GM18909 (cell line): ENCODE measurements around the gene CLSTN2.

Experiments
- ATAC-seq: cut with Tn5 transposase; IDR thresholded peaks from one replicate; pipeline ENCODE4 v1.9.1; 2021; ENCODE audit warnings: mild to moderate bottlenecking; ENCODE audit not compliant: unreplicated experiment, poor library complexity

CLSTN2 gene

DNA sequence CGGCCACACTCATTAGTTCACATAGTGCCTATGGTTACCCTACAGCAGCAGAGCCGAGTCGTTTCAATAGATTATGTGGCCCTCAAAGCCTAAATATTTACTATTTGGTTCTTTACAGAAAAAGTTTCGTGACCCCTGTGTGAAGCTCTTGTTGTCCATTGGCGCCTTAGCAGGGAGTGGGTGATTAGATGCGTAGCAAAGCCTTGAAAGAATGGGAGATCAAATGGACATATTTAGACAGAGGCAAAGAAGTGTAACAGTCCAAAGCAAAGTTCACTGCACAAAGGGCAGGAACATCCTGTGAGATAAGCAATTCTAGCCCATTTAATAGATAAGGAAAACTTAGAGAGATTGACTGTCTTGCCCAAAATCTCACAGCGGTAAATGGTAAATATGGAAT lies 495.5 kb downstream of the CLSTN2 start:
- no peak for ATAC-seq

DNA sequence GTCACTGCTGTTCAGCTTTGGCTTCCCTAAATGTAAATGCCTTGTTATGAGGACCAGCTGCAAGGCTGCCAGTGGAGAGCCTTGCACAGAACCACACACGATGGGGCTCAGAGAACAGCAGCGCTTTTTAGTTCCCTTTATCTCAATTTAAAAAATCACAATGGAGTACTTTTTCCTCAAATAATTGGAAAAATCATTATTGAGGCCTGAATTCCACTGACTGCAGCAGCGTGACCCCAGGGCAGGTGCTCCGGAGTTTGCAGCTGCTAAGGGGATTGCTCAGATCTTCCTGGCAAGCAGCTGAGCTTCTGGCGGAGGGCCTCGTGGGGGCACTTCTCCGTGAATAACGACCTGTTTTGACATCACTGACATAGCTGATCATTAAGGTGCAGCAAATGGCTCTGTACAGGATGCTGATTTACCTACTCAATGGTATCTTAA lies 497.3 kb downstream of the CLSTN2 start:
- no peak for ATAC-seq

DNA sequence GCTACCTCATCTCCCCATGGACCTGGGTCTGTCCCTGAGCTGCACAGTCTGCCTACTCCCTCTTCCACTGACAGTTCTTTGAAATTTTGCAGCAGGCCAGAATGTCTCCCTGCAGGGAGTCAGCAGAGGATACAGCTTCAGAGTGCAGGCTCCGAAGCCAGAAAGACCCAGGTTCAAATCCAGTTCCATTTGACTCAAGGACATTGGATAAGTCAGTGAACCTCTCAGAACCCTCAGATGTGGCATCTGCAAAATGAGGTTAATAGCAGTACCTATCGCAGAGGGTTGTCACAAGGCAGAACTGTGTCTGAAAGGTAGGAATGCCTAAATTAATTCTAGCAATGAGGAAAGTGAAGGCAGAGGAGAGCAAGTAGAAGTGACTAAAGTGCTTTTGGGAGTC lies 498.4 kb downstream of the CLSTN2 start:
- ATAC-seq: no peak

DNA sequence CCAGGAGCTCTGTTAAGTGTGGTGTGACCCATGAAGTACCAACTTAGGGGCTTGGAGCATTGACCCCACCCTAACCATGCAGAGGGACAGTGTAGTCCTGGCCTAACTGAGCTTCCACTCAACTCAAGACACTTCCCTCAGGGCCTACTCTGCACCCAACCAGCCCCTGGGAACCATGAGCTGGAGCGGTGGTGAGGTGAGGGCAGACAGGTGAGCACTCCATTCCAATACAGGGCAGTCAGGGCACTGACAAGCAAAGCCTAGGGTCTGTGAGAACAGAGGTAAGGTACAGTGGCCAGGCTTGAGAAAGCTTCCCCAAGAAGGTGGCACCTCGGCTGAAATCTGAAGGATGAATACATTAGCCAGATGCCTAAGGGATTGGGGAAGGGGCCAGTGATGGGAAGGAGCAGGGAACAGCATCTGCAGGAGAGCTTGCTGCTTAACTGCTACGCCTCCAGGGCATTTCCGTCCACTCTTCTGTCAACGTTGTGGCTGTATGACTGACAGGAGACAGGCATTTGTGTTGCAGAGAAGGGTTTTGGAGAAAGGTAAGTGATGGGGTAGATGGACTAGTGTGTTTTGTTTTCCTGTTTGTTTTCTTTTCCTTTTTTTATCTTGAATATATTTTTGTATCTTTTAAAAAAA lies 499.4 kb downstream of the CLSTN2 start:
- no peak for ATAC-seq

DNA sequence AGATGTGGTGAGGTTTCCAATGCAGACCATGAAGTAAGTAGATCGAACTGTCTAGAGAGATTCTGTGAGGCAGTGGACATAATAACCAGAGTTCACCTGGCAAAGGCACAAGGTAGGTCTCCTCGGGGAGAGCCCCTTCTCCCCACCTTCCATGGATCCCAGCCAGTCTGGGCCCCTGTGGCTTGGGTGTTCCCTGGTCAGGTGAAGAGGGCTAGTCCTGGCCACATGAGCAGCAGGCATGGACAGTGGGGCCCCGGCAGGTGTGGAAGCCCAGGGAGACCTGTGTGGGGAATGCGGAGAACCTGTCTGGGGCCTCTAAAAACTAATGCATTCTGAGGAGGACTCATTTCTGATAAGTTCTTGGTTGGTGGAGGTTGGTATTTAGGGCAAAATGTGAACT lies 501.4 kb downstream of the CLSTN2 start:
- no peak for ATAC-seq

DNA sequence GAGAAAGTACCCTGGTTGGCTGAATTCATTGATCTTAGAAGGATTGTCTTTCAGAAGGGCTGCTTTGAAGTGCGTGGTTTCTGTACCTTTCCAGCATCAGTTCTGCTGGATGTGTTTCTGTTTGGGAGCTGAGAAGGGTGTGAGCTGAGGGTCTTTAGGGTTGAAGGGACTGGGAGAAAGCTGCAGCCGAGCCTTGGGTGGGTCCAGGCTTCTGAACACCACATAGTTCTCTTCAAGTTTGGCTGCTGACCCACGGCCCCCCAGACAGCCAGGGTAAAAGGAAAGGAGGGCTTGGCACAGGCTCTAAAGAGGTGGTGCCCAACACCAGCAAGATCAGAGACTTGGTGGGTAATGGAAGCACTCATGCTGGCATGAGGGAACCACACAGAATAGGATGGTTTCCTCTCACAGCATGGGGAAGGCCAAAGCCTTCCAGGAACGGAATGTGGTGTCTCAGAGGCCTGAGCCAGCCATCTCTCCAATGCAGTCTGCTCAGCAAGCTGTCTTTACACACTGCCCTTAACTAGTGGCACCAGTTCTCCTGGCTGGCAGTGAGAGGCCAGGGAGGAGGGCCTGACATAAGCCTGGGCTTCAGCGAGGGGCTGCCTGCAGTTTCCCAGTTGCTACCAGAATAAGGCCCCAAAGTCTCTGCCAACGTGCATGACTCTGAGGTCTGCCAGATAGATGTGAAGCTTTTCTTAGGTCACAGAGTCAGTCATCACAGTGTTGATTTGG lies 503.9 kb downstream of the CLSTN2 start:
- no peak for ATAC-seq

DNA sequence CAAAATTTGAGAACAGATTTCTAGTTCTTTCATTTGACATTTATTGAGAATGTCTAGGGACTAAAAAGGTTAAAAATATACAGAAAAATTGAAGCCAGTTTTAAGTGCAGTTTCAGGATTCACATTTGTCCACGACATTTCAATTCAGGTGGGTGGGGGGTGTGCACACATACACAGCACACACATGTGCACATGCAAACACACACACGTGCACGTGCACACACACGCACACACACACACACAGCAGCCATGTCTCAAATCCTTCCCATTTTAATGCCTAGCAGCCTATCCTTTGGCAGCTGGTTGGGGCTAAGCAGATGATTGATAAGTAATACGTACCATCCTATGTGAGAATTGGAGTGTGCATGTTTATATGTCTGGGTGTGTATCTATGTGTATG lies 504.5 kb downstream of the CLSTN2 start:
- no peak for ATAC-seq

DNA sequence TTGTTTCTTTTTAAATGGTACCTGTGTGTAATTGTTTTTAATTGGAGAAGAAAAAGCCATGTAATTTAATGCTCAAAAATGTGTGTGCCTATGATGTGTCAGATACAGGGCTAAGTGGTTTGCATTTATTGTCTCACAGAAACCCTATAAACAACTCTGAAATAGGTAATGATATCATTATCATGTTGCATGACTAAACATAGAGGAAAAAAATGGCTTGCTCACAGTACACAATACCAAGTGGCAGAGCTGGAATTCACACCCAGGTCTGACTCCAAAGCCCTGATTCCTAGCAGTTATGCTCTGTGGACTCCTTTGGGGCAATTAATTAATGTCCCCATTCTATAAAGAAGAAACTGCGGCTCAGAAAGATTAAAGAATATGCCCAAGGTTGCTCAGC lies 505.5 kb downstream of the CLSTN2 start:
- ATAC-seq: no peak

DNA sequence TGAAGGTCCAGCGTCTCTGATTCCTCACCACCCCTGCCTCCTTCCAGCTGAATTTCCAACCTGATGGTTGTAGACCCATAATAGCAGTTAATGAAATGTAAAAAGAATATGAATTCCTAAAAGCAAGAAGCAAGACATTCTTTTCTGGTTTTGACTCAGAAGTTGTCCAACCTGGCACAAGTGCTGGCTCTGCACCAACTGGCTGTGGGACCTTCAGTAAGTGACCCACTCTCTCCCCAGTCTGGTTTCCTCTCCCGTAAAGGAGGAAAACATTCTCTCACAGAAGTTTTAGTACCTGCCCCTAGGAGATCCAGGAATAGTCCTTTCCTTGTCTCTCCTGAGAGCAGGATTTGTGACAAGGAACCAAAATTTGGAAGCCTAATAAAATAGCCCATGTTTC lies 506.0 kb downstream of the CLSTN2 start:
- ATAC-seq: no peak

DNA sequence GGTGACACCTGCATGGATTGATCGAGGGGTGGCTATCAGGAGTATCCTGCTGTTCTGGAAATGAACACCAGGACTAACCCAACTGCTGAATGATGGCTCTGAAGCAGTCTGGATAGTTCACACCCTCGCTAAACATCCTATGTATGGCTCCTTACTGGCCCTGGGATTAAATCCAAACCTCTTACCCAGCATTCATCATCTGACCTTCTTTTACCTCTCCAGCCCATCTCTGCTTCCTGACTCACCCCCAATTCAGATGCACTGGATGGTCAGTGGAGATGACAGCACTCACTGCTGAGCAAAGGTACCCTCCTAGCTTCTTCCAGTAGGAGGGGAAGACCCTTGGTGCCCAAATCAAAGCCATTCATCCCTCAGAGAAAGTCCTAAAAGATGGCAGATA lies 507.6 kb downstream of the CLSTN2 start:
- no peak for ATAC-seq

DNA sequence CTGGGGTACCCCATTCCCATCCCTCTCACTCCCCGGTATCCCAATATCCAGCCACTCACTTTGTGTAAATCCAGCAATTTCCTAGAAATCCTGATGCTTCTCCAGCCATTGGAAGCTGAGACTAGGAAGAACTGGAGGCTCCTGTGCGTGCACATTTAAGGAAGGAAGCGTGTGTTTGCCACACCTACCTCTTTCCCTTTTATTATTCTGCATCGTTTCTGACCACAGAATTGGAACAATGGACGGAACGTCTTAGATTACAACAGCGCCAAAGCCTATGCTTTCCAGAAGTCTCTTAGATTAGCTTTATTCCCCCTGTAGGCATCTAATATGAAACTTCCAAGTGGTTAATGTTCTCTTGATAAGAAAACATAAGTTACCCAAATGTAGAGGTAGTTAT lies 508.1 kb downstream of the CLSTN2 start:
- ATAC-seq: no peak

DNA sequence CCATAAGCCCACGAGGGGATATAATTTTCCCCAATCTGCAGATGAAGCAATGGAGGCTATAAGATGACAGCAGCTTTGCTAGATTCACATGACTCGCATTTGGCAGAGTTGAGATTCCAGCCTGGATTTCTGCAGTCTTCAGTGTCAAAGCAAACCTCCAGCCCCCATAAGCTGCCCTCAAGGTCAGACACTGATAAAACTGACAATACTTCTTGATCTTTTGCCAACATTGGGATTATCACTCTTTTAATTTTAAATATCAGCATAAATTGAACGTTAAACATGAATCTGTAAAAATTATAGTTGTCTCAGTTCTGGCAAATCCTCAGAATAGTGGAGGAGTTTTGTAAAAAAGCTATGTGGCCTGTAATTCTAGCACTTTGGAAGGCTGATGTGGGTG lies 508.8 kb downstream of the CLSTN2 start:
- ATAC-seq: no peak

DNA sequence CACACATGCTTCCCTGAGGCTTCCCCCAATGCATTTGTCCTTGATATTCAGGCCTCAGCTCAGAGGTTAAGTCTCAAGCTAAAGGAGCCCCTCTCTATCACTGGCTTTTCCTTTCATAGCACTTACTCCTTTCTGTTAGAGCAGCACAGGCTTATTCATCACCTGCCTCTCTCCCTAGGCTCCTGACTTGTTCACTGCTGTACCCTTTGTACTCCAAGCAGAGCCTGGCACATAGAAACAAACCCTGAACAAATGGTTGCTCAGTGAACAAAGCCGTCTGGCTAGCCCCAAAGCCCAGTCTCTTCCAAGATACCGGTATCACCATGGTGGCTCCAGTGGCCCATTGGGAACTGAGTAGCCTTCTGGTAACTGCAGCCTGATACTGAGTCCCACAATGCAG lies 511.7 kb downstream of the CLSTN2 start:
- no peak for ATAC-seq

DNA sequence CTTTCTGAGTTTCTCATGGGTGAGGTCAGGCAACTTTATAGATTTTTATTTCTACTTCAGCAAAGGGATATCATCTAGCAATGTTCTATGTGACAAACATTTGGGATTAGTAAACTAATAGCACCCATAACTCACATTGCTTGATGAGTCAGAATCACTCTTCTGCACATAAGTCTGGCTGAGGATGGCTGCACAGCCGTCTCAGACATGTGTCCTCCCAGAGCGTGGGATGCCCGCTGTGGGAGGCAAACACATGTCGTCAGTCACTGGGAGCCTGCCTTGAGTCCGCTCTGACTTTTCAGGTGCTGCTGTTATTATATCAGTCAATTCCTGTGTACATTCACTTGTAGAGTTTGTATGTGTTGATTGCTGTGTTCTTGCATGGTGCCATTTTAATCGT lies 512.2 kb downstream of the CLSTN2 start:
- ATAC-seq: no peak

DNA sequence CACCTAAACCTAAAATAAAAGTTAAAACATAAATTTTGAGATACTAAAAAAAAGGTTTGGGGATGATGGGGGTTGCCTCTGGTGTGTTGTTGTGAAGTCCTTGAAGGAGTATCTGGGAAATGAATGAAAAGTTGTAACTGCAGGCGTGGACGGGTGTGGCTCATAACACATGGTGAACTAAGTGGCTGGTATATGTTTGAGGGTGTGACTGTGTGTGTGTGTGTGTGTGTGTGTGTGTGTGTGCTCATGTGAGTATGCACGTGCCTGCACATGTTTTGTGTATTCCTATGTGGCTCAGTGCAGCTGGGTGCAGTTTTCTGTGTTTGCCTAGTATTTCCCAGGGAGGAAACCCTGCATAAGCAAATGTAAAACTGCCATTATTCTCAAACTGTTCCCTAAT lies 513.0 kb downstream of the CLSTN2 start:
- ATAC-seq: no peak

DNA sequence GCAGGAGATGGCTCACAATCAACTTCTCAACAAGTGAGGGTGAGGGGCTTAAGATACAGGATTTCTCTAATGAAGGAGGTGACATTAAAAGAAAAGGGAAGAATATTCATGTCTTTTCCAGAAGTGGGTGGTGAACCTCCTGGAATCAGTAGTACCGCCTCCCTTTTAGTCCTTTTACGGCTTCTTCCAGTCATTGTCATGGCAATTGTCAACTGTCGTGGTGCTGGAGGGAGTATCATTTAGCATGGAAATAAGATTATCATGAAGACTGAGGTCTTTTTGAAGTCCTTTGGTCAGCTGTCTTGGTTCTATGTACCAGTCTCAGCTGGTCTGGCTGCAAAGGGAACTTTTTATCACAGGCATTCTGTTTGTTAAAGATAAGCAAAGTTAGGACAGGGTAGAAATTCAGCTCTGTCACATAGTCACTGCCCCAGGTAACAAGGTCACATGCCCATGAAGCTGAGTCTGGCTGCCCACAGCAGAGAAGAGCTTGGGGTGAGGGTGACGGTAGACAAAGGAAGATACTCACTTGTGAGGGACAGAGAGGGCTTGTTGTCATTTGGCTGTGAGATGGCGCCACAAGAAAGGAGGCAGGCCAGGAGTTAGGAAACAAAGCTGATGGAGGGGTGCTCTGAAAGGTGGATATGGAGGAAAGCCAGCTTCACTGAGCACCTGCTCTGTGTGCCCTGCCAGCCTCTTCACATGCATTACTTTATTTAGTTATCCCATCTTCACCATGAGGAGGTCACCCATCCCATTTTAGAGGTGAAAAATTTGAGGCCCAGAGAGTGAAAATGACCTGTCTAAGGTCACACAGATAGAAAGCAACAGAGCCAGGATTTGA lies 514.6 kb downstream of the CLSTN2 start:
- no peak for ATAC-seq

DNA sequence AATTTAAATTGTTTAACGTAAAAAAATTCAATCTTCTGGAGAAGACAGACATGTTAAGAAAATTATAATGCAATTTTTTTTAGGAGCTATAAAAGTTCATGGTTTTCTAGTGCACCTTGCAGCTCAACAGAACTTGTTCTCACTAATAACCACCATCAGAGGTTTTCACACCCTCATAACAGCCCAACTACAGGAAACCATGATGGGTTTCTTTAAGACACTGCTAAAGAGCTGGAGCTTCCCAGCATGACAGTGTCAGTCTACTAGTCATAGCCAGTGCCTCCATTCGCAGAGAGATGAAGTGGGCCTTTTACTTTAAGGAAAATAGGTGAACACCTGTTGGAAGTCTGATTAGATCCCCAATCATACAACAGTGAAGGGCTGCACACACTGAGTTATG lies 518.8 kb downstream of the CLSTN2 start:
- ATAC-seq: no peak

DNA sequence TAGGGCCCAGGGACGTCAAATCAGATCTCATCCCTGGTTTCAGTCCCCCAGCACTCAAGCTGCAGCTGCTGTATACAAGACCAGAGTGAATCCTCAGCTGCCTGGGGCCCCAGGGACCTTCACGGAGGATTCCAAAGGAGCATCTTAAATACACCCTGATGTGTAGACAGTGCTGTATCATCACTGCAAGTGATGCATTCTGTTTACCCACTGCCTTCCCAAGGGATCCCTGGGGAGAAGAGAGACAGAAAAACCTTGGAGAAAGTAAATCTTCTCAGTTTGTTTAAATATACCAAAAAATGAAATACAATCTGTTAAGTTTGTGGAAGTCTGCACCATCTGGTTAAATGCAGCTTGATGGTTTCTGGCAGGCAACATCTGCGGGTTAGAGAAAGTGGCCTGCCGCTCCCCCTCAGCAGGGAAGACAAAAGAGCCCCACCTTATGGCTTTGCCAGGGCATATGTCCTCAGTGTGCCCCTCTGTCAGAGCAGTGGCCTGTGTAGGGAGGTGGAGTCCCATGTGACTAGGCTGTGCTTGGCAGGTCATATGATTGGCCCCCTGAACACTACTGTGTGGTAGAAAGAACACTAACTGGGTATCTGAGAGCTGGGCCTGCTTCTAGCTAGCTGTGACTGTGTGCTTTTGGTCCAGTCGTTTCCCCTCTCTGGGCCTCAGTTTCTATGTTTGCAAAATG lies 520.7 kb downstream of the CLSTN2 start:
- no peak for ATAC-seq

DNA sequence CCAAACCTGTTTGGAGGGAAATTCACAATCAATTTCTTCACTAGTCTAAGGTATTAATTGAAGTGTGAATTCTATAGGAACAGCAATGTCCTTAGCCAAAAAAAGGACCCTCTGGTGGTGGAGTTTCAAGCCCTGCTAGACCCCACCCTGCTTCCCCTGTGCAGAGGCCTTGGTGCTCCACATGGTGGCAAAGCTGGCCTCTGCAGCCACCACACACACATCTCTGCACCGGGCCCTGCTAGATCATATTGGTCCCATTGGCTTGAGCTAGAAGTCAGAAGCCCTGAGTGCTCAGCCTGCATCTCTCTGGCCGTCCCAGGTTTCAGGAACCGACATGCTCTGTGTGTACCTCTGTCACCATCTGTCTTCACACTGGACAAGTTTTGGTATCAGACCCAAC lies 522.0 kb downstream of the CLSTN2 start:
- ATAC-seq: no peak

DNA sequence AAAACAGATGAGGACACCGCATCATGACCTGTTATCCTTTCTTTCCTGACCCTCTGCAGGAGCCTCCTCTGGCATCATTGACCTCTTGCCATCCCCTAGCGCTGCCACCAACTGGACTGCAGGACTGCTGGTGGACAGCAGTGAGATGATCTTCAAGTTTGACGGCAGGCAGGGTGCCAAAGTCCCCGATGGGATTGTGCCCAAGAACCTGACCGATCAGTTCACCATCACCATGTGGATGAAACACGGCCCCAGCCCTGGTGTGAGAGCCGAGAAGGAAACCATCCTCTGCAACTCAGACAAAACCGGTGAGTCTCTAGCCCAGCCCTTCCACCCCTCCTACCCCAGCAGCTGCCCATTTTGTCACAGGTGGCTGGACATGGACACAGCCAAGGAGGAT lies 524.5 kb downstream of the CLSTN2 start:
- no peak for ATAC-seq

DNA sequence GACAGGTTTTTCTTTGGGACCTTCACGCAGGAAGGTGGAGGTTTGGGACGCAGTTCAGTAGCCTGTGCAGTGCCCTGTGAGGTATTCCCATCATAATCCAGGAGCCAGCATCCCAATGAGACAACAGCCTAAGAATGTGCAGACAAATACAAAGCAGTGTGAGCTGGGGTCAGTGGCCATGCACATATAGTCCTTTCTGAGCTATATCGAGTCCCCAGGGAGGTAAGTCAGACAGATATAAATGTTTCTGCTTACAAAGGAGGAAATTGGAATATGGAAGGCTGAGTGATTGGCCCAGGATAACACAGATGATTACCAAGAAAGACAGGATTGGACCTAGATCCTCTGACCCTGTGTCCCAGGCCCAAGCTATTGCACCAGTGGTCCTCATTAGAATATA lies 526.3 kb downstream of the CLSTN2 start:
- ATAC-seq: no peak
